GM10266 (cell line): ENCODE measurements around the gene TACC2.

ENCODE experiments used
- DNase-seq: peaks from one replicate; pipeline ENCODE4 v3.0.0; 2012; ENCODE audit errors: extremely low spot score
- CTCF ChIP-seq: IDR thresholded peaks from 2 replicates; pipeline ENCODE4 v1.5.1; 2012; ENCODE audit warnings: mild to moderate bottlenecking, low read depth; ENCODE audit not compliant: control insufficient read depth, insufficient read depth; ENCODE audit errors: missing control alignments

The TACC2 gene

GRCh38 chr10:122249303-122249850, 260.4 kb downstream of the TACC2 start:
- no peak for TF ChIP-seq CTCF
- DNase-seq: no peak

GRCh38 chr10:122249991-122250750, 261.2 kb downstream of the TACC2 start:
- no peak for DNase-seq
- no peak for TF ChIP-seq CTCF

- TF ChIP-seq CTCF: no peak
- no peak for DNase-seq
These were observed 262.7 kb downstream of the TACC2 start for GRCh38 chr10:122251459-122252255.

GRCh38 chr10:122252805-122253204, 263.8 kb downstream of the TACC2 start:
- DNase-seq: no peak
- TF ChIP-seq CTCF: no peak

GRCh38 chr10:122253605-122254004, 264.6 kb downstream of the TACC2 start:
- DNase-seq: no peak
- TF ChIP-seq CTCF: no peak

GRCh38 chr10:122254831-122255230, 265.9 kb downstream of the TACC2 start:
- DNase-seq: no peak
- no peak for TF ChIP-seq CTCF
